GM18867 (cell line): ENCODE measurements around the gene MDN1.

Experiments used
- ATAC-seq: cut with Tn5 transposase; IDR thresholded peaks from one replicate; pipeline ENCODE4 v1.9.1; 2021; ENCODE audit warnings: mild to moderate bottlenecking, moderate library complexity; ENCODE audit not compliant: unreplicated experiment

MDN1 gene

DNA sequence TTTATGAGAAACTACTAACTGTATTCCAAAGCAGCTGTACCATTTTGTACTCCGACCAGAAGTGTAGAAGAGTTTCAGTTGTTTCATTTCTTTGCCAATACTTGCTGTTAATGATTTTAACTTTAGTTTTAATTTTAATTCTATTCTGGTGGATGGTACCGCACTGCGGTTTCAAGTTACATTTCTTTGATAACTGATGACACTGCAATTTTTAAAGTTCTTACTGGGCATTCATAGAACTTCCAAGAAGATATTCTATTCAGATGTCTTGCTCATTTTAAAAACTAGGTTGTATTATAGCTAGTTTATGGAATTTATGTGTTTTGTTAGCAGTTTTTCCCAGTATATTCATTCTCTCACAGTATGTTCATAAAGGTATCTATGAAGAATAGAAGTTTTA lies 117.2 kb downstream of the MDN1 start:
- ATAC-seq, result no peak

DNA sequence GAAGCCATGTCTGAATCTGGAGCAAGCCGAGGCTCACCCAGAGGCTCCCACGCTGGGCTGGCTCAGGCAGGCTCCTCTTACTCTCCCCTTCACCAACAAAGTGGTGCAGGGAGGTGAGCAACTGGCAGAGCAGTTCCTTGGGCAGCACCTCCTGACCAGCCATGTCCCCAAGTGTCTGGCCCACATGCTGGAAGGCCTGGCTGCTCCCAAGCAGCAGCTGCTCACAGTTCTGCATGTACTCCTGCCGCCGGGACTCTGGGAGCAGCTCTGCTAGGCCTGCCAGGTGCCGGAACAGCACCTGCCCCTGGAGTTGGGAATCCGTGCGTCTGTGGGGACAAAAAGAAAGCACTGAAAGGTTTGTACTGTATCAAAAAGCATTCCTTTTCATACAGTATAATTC lies 123.9 kb downstream of the MDN1 start:
- ATAC-seq, result no peak

DNA sequence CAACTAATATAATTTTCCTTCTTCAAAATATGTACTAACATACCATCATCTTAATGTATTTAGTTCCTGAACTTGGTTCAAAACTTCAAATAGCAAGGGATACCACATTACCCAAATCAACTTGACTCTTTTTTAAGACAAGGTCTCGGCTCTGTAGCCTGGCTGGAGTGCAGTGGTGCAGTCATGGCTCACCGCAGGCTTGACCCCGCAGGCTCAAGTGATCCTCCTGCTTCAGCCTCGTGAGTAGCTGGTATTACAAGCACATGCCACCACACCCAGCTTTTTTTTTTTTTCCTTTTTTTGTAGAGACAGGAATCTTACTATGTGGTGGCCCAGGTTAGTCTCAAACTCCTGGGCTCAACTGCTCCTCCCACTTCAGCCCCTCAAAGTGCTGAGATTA lies 125.2 kb downstream of the MDN1 start:
- no peak for ATAC-seq

DNA sequence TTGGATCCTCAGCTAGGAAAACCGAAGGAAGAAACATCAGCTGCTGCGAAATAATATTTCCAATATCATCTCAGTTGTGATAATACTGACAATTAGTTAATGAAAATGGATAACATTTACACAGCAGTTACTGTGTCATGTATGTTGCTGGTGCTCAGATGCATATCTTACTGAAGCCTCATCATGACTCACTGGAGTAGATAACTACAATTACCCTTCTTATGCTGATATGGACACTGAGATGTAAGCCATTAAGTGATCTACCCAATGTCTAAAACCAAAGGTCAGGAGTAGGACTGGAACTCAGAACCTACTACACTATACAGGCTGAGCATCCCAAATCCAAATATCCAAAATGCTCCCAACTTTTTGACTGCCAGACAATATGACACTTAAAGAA lies 126.4 kb downstream of the MDN1 start:
- no peak for ATAC-seq

DNA sequence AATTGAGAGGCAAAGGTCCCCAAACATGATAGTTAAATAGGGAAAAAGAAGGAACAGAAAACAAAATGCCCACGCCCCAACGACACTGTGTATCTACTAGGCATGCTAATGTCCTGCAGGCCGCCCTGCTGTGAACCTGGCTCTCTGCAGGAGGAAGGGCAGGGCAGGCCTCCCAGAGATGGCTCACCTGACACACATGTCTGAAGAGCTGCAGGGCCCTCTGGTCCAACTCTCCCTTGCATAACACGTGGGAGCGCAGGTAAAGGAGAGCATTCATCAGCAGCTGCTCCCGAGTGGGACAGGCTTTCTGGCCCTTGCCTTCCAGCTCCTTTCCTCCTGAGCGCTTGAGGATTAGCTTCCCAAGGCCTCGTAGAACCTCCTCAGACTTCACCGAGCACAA lies 127.3 kb downstream of the MDN1 start:
- no peak for ATAC-seq

DNA sequence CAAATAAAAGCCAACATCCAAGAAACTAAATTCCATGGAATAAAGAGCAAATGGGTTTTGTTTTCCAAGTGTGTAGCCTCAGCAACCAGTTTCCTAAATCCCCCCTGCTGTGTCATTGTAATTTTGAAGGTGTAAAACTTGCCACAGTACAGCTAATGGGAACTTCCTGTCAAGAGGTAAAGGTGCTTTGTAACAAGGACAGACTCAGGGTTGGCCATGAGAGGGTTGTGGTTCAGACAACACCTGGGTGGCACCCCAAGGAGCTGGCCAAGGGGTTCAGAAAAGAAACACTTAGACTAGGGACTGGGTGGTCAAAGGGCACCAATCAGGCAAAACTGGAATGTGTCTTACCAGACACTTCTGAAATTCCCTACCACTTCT lies 128.7 kb downstream of the MDN1 start:
- ATAC-seq, result no peak

DNA sequence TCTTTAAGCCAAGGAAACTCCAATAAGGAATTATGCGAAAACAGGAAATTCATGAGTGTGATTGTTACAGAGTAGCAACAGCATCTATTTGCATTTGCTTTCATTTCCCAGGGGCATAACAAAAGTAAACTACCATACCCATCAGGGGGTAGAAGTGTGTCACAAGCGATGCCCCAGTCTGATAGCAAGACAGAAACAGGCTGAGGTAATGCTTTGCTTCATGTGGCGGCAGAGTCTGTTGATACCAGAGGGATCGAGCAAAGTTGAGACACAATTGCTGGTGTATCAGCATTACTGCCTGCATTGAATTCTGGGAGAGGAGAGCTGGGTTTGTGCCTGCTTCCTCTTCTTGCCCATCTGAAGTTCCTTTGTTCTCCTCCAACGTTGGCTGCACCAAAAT lies 129.9 kb downstream of the MDN1 start:
- no peak for ATAC-seq

DNA sequence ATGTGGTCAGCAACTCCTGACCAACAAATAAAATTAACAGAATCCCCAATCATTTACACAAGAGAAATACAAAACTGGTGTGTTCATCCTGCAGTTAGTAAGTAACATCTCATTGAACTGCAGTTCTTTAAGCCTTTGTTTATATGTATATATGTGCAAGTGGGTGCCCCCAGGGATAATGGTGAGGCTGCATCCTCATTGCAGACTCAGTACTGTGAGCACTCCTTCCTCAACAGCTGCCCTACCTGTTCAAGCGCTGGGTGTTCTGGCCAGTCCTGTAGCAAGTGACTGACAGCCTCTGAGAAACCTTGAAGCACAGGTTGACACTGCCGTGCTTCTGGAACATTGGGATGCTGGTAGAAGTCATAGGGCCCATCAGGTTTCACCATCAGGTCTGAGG lies 131.3 kb downstream of the MDN1 start:
- no peak for ATAC-seq

DNA sequence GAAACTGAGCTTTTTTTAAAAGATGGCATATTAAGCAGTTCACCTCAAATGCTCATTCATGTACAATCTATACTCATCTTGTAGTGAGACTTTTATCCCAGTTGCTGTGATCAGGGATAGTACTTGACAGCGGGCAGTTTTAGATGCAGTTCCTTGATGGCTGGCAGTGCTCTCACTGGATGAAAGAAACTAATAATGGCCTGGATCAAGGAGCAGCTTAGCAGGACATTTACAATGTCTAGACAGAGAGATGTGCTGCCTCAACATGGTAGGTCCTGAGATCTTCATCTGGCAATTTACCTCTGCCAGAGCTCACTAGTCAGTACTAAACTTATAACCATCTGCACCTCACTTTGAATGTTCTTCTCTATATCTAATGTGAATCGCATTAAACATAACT lies 134.3 kb downstream of the MDN1 start:
- ATAC-seq, result no peak

DNA sequence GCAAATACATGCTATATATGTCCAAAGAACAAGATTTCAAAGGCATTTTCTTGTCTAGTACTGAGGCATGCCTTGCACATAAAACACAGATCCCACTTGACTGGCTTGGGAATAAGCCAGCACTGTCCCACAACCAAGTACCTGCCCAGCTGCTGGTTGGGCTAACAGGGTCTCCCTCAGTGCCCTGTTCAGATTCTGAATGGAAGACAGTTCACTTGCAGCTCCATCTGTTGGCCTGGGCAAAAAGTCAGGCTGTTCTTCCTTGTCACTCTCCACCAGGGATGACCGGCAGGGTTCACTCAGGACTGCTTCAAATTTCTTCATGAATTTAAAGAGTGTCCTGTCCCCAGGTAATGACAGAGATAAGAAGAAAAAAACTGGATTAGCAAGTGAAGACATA lies 136.6 kb downstream of the MDN1 start:
- ATAC-seq, result no peak

DNA sequence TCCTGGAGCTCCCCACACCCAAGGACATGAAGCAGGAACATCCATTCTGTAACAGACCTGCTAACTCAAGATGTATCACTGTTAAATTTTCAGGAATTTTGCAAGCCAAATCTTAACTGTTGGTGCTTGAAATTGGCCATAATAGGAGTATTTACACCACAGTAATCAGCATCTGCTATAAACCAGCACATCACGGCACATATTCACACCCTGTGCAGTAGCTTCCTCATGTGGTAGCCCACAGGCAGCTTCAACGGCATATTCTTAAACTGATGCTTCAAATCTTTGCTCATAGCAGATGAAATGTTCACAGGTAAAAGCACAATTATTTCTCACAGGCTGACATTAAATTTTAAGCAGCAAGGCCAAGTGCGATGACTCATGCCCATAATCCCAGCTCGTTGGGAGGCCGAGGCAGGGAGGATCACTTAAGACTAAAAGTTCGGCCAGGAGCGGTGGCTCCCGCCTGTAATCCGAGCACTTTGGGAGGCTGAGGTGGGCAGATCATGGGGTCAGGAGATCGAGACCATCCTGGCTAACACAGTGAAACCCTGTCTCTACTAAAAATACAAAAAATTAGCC lies 137.5 kb downstream of the MDN1 start:
- no peak for ATAC-seq

DNA sequence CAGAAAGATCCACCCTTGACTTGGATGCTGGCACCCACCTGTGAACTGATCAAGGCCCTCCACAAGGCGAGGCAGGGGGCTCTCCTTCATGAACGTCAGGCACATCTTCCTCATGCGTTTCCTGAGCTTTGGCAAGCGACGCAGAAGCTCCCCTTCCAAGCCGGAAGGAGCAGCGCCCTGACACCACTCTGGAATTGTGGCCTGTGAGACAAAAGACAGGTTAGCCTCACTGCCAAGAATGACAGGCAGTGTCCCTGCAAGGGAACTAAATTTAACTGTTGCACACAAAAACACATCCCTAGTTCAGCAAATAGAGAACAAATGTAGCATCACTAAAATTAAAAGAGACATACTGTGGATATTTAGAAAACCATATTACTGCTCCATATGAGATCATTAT lies 139.0 kb downstream of the MDN1 start:
- ATAC-seq, result no peak

DNA sequence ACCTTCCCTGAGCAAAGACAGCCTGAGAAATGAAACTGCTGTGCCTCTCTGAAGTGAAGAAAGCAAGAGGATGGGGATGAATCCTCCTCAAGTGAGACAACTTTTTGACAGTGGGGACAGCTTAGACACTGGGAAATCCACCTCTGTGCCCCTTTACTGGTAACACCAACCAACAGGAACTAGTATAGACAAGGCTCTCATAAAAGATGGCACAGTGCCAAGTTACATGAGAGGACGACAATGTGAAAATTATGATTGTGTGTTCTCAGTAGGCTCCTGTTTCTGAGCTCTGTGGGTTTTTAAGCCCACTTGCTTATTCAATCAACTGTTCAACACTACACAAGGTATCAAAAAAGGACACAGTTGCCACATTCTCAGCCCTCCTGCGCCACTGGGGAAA lies 139.4 kb downstream of the MDN1 start:
- ATAC-seq, result no peak

DNA sequence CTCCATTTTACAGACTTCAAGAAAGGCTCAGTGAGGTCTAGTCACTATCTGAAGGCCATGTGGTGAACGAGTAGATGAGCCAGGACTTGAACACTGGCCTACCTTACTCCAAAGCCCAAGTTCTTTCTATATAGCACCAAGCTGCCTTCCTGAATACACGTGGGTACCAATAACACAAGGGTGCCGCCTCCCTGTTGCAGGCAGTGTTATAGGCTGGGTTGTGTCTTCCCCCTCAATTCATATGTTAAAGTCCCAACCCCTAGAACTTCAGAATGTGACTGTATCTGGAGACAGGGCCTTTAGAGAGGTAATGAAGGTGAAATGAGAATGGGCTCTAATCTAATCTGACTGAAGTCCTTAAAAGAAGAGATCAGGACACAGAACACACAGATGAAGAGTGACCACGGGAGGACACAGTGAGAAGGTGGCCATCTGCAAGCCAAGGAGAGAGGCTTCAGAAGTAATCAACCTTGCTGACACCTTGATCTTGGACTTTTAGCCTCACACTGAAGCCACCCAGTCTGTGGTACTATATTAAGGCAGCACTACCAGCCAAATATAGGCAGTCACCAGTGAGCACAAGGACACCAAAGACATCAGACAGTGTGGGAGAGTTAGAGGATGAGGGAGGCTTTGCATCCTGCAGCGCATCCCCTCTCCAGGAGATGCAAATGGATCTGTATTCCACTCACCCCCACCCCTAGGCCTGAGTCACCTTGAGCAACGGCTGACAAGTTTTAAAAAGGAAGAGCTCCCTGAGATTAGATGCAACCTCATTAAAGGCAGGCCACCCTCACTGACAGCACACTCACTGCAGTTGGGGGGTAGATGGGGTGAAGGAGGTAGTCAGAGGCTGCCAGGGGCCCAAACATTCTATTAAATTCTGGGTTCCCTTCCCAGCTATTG lies 140.1 kb downstream of the MDN1 start:
- no peak for ATAC-seq

DNA sequence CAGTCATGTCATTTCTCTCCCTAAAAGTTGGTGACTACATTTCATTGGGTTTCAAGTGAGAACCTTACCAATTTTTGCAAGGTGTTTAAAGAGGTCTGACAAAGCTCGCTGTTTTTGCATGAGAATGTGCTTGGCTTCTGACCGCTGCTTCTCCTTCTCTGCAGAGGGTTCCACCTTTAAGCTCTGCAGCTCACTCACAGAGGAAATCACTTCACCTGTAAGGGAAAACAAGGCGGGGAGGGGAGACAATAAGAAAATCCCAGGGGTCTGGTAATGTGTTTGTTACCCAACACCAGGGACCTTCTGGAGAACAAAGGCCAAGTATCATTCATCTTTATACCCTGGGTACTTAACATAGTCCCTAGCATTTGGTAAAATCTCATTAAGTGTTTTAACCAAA lies 141.1 kb downstream of the MDN1 start:
- ATAC-seq, result no peak

DNA sequence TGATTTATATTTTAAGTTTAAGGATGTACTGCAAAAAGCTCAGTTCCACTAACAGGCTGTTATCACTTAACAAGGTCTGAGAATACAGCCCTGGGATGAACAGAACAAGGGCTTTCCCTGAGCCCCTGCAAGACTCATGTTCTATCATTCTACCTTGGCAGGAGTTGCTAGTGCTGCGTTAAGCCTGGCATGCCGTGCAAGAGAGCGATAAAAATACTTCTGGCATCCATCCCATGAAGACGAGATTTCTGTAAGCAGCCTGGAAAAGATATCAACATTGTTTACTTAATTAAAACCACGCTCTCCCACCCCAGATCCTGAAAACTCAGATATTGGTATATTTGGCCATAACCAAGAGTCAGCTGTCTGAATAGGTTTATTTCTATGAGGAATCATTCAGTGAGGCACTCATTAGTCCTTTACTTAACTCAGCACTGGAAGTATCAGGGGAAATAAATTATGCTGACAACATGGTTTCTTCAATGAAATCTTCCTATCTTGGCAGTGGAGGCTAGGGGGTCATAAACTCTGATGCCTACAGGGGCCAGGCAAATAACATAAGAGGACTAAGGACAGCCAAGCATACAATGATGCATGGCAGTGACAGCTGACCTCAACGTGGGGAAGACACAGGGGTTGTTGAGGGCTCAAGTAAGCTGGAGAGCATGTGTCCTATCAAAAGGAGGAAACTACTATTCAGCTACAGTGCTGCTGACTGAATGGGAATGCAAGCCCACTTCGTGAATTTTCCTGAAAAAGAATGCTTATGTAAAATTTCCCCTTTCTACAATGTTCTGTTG lies 143.4 kb downstream of the MDN1 start:
- no peak for ATAC-seq

DNA sequence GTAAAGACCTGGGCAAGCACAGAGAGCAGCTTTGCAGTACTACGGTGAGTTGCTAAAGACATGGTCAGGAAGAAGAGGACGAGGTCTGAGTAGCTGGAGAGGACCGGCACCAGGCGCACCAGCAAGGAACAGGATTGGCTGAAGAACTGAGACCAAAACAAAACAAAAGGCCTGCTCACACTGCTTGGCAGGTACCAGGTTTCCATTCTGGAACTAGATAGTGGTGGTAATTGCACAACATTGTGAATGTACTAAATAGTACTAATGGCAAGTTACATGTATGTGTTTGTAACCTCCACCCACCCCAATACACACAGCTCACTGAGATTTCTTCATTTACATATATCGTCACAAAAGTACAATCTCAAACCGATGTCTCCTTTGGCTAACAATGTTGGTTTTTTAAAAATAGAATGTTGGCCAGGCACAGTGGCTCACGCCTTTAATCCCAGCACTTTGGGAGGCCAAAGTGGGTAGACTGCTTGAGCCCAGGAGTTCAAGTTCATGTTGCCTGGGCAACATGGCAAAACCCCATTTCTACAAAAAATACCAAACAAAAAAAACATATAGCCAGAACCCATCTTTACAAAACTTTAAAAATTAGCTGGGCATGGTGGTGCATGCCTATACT lies 148.5 kb downstream of the MDN1 start:
- no peak for ATAC-seq

DNA sequence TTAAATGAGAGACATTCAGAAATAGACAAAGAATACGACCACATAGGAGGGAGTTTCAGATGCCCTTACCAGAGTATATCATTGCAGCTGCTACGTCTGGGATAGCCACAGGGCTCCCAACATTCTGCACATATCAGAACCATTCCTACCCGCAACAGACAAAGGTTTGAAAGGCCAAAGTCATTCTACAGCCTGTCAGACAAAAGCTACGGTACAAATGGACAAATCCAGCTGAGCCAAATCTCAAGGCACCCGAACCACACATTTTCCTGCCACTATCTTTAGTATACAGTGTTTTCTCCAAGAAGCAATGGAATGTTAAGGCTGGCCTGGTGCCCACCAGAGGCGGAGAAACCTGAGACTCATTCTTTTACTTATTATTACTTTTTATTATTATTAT lies 150.6 kb downstream of the MDN1 start:
- ATAC-seq, result no peak

DNA sequence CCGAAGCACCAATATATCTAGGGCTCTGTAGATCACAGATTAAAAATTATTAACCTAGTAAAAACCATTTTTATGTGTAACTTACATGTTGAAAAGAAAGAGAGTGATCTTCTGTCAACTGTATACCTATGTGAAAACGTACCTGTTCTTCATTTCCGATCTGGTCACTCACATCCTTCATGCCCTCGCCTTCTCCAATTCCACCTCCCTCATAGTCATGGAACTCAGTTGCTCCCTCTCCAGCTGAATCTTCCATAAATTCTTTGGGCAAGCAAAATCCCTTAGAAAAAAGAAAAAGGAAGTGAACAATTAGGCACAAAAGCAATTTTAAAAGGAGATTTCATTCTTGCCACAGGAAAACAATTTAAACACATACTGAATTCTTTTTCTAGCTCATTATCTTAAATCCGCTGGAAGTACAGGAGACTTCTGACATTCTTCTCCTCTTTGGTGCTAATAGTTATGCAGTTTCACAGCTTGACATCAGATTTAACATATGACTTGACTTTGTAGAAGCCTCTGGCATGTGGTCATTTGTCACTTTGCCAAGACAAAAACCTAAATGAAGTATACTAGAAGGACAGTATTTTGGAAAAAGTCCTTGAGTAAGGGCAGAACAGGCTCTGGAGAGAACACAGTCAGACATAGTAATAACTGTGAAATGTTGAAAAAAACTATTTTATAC lies 151.6 kb downstream of the MDN1 start:
- no peak for ATAC-seq

DNA sequence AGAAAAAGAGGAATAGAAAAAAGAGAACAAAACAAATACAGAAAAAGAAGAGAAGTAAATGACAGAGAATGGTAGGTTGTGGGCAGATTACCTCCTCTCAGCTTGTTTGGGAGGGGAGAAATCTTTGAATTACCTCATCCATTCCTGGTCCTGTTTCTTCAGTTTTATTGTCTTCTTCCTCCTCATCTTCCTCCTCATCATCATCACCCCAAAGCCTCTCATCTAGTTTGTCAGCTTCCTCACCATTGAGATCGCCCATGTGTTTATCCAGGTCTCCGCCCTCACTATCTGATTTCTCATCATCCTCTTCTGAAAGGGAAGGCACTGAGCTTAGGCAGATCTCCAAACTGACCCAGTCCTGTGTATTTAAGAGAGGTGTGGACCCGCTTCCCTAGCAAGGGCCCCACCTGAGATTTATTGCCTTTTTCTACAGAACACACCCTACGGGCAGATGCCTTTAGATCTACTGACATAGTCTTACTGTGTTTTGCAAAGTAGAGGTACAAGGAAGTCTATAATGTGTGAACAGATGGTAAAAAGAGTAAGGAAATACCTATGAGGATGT lies 156.9 kb downstream of the MDN1 start:
- ATAC-seq, result no peak

DNA sequence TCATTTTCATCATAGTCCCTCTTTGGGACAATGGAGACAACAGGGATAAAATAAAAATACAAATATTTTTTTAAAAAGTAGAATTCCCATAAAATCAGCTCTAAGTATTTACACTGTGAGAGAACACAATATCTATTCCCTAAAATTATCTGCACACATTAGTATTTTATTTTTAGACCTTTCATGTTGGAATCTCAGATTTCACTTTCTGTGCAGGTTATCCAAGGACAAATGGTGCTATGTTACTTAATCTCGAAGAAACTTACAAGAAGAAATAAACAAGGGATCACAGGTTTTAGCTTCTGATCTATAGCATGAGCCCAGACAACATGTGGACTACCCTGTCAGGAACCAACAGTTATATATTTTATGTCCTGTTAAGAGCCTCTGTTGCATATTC lies 158.0 kb downstream of the MDN1 start:
- ATAC-seq, result no peak
